ENCODE results near the gene PHKB. TPM values are rescaled to one million over a fixed set of nuclear protein-coding genes. Genes with fewer than 3 reads are reported as not detected.

The PHKB gene
- polyA plus RNA-seq, 1 donor, result 73.3 TPM

GRCh38 chr16:47448830-47449575 lies 12.1 kb upstream of the PHKB start:
- peak; percentile 33 to 64 for DNase-seq
- peaks cover 9% of the 10 kb centered on the region for H3K4me1 ChIP-seq (ENCODE audit: control insufficient read depth, insufficient read depth, low read length)
- no peak overlapping the region for H3K4me3 ChIP-seq (ENCODE audit: low read length)
- H3K9me3 ChIP-seq (ENCODE audit: control insufficient read depth, low read depth, low read length), result no peaks in the 10 kb centered on the region
- no peak overlapping the region for H3K27ac ChIP-seq (ENCODE audit: low read length)
- H3K27me3 ChIP-seq (ENCODE audit: control insufficient read depth, insufficient read depth, low read length), result no peaks in the 10 kb centered on the region
- H3K36me3 ChIP-seq (ENCODE audit: control insufficient read depth, insufficient read depth, low read length), result peaks cover 28% of the 10 kb centered on the region
- WGBS (ENCODE audit: insufficient coverage, low lambda C conversion rate), result 34% methylated on average over 3 of the region's 3 CpGs

DNA sequence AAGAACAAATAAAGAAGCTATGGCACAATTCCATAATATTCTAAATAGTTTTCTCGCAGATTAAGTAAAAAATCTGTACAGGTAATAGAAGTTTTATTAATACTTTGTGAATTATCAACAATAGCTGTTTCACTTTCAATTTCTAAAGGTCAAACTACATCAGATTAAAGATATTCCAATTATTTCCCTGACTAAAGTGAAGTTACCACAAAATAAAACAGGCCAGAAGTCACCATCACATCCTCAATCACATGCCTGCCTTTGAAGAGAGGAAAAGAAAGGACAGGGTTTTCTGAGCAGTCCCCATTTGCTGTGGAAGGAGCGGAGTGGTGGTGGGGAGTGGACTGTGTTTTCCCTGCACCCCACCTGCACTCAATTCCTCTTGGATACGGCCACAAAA lies 11.3 kb upstream of the PHKB start:
- 90% methylated on average over 3 of the region's 3 CpGs for WGBS (ENCODE audit: insufficient coverage, low lambda C conversion rate)
- no peak for DNase-seq
- H3K9me3 ChIP-seq (ENCODE audit: control insufficient read depth, low read depth, low read length), result no peaks in the 10 kb centered on the region
- H3K4me1 ChIP-seq (ENCODE audit: control insufficient read depth, insufficient read depth, low read length), result peaks cover 9% of the 10 kb centered on the region
- no peaks in the 10 kb centered on the region for H3K27me3 ChIP-seq (ENCODE audit: control insufficient read depth, insufficient read depth, low read length)
- no peak overlapping the region for H3K4me3 ChIP-seq (ENCODE audit: low read length)
- no peak overlapping the region for H3K27ac ChIP-seq (ENCODE audit: low read length)
- peaks cover 31% of the 10 kb centered on the region for H3K36me3 ChIP-seq (ENCODE audit: control insufficient read depth, insufficient read depth, low read length)

- 100% methylated on average over 1 of the region's 2 CpGs for WGBS (ENCODE audit: insufficient coverage, low lambda C conversion rate)
- no peak overlapping the region for H3K4me3 ChIP-seq (ENCODE audit: low read length)
These were observed 2.8 kb upstream of the PHKB start for GRCh38 chr16:47458331-47458730.

GRCh38 chr16:47459603-47460002 lies 1.5 kb upstream of the PHKB start:
- no peak overlapping the region for H3K4me3 ChIP-seq (ENCODE audit: low read length)
- no CpG with 5 or more reads among the region's 1 CpG for WGBS (ENCODE audit: insufficient coverage, low lambda C conversion rate)
- DNase-seq, result no peak
- no peaks in the 10 kb centered on the region for H3K27me3 ChIP-seq (ENCODE audit: control insufficient read depth, insufficient read depth, low read length)
- H3K36me3 ChIP-seq (ENCODE audit: control insufficient read depth, insufficient read depth, low read length), result peaks cover 20% of the 10 kb centered on the region
- no peak overlapping the region for H3K27ac ChIP-seq (ENCODE audit: low read length)
- H3K9me3 ChIP-seq (ENCODE audit: control insufficient read depth, low read depth, low read length), result no peaks in the 10 kb centered on the region
- H3K4me1 ChIP-seq (ENCODE audit: control insufficient read depth, insufficient read depth, low read length), result peaks cover 3% of the 10 kb centered on the region

More at GRCh38 chr16:47458331-47458730, 2.8 kb upstream of the PHKB start:
- Histone ChIP-seq H3K9me3 (ENCODE audit: control insufficient read depth, low read depth, low read length) (no peaks in the 10 kb centered on the region), H3K36me3 (ENCODE audit: control insufficient read depth, insufficient read depth, low read length) (peaks cover 17% of the 10 kb centered on the region), H3K4me1 (ENCODE audit: control insufficient read depth, insufficient read depth, low read length) (peaks cover 3% of the 10 kb centered on the region), H3K27me3 (ENCODE audit: control insufficient read depth, insufficient read depth, low read length) (no peaks in the 10 kb centered on the region), H3K27ac (ENCODE audit: low read length) (no peak overlapping the region)
- DNase-seq, result no peak

GRCh38 chr16:47460359-47460710 lies 796 bp upstream of the PHKB start:
- no peaks in the 10 kb centered on the region for H3K27me3 ChIP-seq (ENCODE audit: control insufficient read depth, insufficient read depth, low read length)
- no CpG with 5 or more reads among the region's 4 CpGs for WGBS (ENCODE audit: insufficient coverage, low lambda C conversion rate)
- H3K36me3 ChIP-seq (ENCODE audit: control insufficient read depth, insufficient read depth, low read length), result peaks cover 17% of the 10 kb centered on the region
- peak overlapping the region; percentile 97 for H3K27ac ChIP-seq (ENCODE audit: low read length)
- H3K9me3 ChIP-seq (ENCODE audit: control insufficient read depth, low read depth, low read length), result no peaks in the 10 kb centered on the region
- peak overlapping the region; percentile 62 for H3K4me3 ChIP-seq (ENCODE audit: low read length)
- DNase-seq, result peak in 1 of 2 donors; percentile 44
- peaks cover 3% of the 10 kb centered on the region for H3K4me1 ChIP-seq (ENCODE audit: control insufficient read depth, insufficient read depth, low read length)

GRCh38 chr16:47461598-47462266 lies 601 bp downstream of the PHKB start:
- peaks cover 15% of the 10 kb centered on the region for H3K36me3 ChIP-seq (ENCODE audit: control insufficient read depth, insufficient read depth, low read length)
- no peaks in the 10 kb centered on the region for H3K9me3 ChIP-seq (ENCODE audit: control insufficient read depth, low read depth, low read length)
- peak overlapping the region; percentile 97 for H3K27ac ChIP-seq (ENCODE audit: low read length)
- DNase-seq, result peak in 1 of 2 donors; percentile 67
- H3K4me1 ChIP-seq (ENCODE audit: control insufficient read depth, insufficient read depth, low read length), result peaks cover 3% of the 10 kb centered on the region
- no CpG with 5 or more reads among the region's 17 CpGs for WGBS (ENCODE audit: insufficient coverage, low lambda C conversion rate)
- no peaks in the 10 kb centered on the region for H3K27me3 ChIP-seq (ENCODE audit: control insufficient read depth, insufficient read depth, low read length)
- peak overlapping the region; percentile 62 for H3K4me3 ChIP-seq (ENCODE audit: low read length)

DNA sequence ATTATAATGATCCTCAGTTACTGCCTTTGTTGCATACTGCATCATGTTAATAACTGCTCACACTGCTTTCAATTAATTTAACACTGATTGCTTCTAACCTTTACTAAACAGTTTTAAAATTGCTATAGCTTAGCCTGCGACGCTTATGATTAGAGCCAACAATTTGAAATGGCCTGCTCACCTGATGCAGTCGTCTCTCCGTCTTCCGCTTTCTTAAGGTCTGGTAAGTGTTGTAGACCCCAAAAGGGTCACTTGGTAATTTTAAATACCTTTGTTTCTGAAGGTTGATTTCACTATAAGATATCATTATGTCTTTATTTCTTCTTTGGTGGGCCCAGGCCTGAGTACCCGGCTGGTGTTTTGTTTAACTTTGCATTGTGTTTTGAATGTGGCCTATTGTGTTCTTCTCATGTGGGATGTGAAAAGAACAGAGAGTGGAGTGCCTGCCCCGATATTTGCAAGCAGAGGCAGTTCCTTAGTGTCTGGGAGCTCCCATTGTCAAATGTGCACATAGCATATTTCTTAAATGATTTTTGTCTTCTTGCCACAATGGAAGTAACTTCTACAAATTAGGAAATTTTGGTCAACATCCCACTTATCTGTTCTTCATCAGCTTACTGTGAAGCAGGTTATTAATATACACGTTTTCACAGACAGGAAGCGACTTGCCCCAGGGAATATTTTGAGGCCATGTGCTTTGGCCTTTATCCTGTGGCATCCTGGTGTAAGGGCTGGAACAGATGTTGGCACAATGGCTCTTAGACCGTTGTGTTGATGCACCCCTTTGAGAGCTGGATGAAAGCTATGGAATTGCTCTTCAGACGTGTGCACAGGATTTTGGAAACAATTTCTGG lies 2.9 kb downstream of the PHKB start:
- Histone ChIP-seq H3K4me1 (ENCODE audit: control insufficient read depth, insufficient read depth, low read length) (peaks cover 3% of the 10 kb centered on the region), H3K36me3 (ENCODE audit: control insufficient read depth, insufficient read depth, low read length) (peaks cover 9% of the 10 kb centered on the region), H3K4me3 (ENCODE audit: low read length) (no peak overlapping the region), H3K27me3 (ENCODE audit: control insufficient read depth, insufficient read depth, low read length) (no peaks in the 10 kb centered on the region), H3K9me3 (ENCODE audit: control insufficient read depth, low read depth, low read length) (no peaks in the 10 kb centered on the region), H3K27ac (ENCODE audit: low read length) (no peak overlapping the region)
- DNase-seq, result no peak
- 70% methylated on average over 2 of the region's 11 CpGs for WGBS (ENCODE audit: insufficient coverage, low lambda C conversion rate)

GRCh38 chr16:47465919-47466630 lies 4.9 kb downstream of the PHKB start:
- Histone ChIP-seq H3K27ac (ENCODE audit: low read length) (no peak overlapping the region), H3K36me3 (ENCODE audit: control insufficient read depth, insufficient read depth, low read length) (peaks cover 9% of the 10 kb centered on the region), H3K9me3 (ENCODE audit: control insufficient read depth, low read depth, low read length) (no peaks in the 10 kb centered on the region), H3K27me3 (ENCODE audit: control insufficient read depth, insufficient read depth, low read length) (no peaks in the 10 kb centered on the region), H3K4me1 (ENCODE audit: control insufficient read depth, insufficient read depth, low read length) (peaks cover 2% of the 10 kb centered on the region), H3K4me3 (ENCODE audit: low read length) (no peak overlapping the region)
- no peak for DNase-seq
- WGBS (ENCODE audit: insufficient coverage, low lambda C conversion rate), result no CpG with 5 or more reads among the region's 2 CpGs

DNA sequence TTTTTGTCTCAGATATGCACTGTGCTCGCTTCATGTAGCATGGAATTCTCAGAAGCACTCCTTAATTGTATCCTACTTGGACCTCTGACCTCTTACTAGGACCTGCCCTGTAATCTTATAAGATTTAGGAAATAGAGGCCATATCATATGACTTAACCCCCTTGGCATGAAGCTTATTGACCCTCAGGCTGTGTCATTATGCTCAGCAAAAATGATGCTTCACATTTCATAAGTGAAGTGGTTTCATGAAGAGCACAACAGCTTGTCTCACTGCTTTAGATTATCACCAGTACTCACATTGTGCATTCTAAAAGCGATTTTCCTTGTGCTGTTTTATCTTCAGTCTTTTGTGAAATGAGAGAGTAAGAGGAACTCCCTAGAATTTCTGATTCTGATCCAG lies 6.4 kb downstream of the PHKB start:
- 57% methylated on average over 1 of the region's 2 CpGs for WGBS (ENCODE audit: insufficient coverage, low lambda C conversion rate)

More for the DNA sequence above, 6.4 kb downstream of the PHKB start:
- no peak for DNase-seq
- Histone ChIP-seq H3K4me3 (ENCODE audit: low read length) (no peak overlapping the region), H3K27me3 (ENCODE audit: control insufficient read depth, insufficient read depth, low read length) (no peaks in the 10 kb centered on the region), H3K4me1 (ENCODE audit: control insufficient read depth, insufficient read depth, low read length) (peaks cover 3% of the 10 kb centered on the region), H3K9me3 (ENCODE audit: control insufficient read depth, low read depth, low read length) (no peaks in the 10 kb centered on the region), H3K27ac (ENCODE audit: low read length) (no peak overlapping the region), H3K36me3 (ENCODE audit: control insufficient read depth, insufficient read depth, low read length) (peaks cover 9% of the 10 kb centered on the region)

All from large intestine (tissue), 3 donors.